Measurements from ENCODE around the gene SLC31A2. TPM values are rescaled to one million over a fixed set of nuclear protein-coding genes. Genes with fewer than 3 reads are reported as not detected.

SLC31A2 gene
- total RNA-seq, 1 experiment from 2014 or later, result 4.7 TPM

DNA sequence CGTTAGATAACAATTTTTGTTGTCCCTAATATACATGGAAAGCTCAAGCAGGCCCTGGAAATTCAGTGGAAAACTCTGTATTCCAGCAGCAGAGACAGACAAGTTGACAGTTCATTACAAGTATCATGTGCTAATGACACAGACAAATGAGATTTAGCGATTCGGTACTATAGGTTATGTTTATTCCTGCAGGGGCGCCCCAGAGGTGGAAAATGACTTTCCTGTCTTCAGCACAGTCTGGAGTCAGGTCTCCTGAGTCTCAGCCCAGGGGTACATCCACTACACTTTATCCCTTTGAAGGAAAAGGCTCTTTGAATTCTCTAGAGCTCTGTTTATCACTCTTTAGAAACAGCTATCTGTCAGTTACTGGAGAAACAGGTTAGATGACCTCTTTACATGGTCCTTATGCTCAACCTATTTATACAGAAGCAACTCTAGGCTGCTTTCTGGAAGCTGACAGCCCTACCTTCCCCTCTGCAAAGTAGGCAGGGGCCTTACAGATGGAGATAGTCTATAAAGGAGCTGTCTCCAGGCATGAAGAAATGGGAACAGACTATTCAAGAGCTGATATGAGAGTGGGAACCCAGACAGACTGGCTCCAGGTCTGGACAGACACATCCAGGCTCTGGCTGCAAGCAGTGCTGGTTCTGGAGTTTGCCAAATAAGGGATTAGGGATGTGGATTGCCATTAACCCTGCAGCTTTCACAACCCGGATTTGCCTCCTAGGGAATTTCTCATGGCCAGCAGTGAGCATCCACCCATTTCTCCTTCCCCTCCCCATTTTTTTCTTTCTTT, 7.2 kb upstream of the SLC31A2 start:
- CTCF ChIA-PET, result no interaction called here
- no TSS peak for BruUV-seq (replicated peaks)
- POLR2A ChIA-PET, result no interaction called here
- Histone ChIP-seq H3K9me3 (ENCODE audit: control insufficient read depth in 1 of 2, insufficient read depth in 1 of 2, low read depth in 1 of 2, low read length in 2 of 2) (no peaks in the 10 kb centered on the region), H3K36me3 (ENCODE audit: control insufficient read depth in 1 of 2, insufficient read depth in 2 of 2, low read length in 2 of 2) (no peaks in the 10 kb centered on the region), H2AFZ (ENCODE audit: low read depth, low read length, poor library complexity, severe bottlenecking) (no peak overlapping the region), H3K79me2 (ENCODE audit: insufficient read depth, low read length) (no peaks in the 10 kb centered on the region), H3K9ac (ENCODE audit: low read length) (no peak overlapping the region), H3K4me1 (ENCODE audit: control insufficient read depth in 1 of 2, insufficient read depth in 2 of 2, low read length in 2 of 2) (no peaks in the 10 kb centered on the region), H3K9me2 (ENCODE audit: insufficient read depth) (no peaks in the 10 kb centered on the region), H4K20me1 (ENCODE audit: insufficient read depth) (no peaks in the 10 kb centered on the region), H3K27me3 (ENCODE audit: insufficient read depth, low read length) (peaks cover 41% of the 10 kb centered on the region), H3K27ac (ENCODE audit: low read depth, low read length) (no peak overlapping the region), H3K4me2 (ENCODE audit: low read length) (no peak overlapping the region), H3K4me3 (replicated peaks in 1 of 2; ENCODE audit: low read depth in 1 of 2, low read length in 2 of 2) (no peak overlapping the region)
- intact Hi-C loops (cut with micrococcal nuclease), result no loop called here
- ATAC-seq (peak; percentile 69), DNase-seq (ENCODE audit: low read depth, low spot score) (no peak)
- TF ChIP-seq, protein P1, sequence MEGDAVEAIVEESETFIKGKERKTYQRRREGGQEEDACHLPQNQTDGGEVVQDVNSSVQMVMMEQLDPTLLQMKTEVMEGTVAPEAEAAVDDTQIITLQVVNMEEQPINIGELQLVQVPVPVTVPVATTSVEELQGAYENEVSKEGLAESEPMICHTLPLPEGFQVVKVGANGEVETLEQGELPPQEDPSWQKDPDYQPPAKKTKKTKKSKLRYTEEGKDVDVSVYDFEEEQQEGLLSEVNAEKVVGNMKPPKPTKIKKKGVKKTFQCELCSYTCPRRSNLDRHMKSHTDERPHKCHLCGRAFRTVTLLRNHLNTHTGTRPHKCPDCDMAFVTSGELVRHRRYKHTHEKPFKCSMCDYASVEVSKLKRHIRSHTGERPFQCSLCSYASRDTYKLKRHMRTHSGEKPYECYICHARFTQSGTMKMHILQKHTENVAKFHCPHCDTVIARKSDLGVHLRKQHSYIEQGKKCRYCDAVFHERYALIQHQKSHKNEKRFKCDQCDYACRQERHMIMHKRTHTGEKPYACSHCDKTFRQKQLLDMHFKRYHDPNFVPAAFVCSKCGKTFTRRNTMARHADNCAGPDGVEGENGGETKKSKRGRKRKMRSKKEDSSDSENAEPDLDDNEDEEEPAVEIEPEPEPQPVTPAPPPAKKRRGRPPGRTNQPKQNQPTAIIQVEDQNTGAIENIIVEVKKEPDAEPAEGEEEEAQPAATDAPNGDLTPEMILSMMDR (IDR thresholded peaks at IDR 0.05 in 2 of 3, conservative IDR thresholded peaks at IDR 0.05 in 1 of 3; ENCODE audit: borderline replicate concordance in 1 of 3, insufficient read depth in 1 of 3, low read depth in 2 of 3, low read length in 2 of 3), result peak in 2 of 3 experiments; percentile 21 to 24; a peak in 1 of 6 replicates
- TF ChIP-seq EZH2 (IDR thresholded peaks at IDR 0.05), result no peak
- TF ChIP-seq, protein P2, sequence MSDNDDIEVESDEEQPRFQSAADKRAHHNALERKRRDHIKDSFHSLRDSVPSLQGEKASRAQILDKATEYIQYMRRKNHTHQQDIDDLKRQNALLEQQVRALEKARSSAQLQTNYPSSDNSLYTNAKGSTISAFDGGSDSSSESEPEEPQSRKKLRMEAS (IDR thresholded peaks at IDR 0.05), result no peak
- RAD21 ChIA-PET (ENCODE audit: low non-redundant PET in 1 of 2, low total read pairs in 2 of 2, uncharacterized antibody in 2 of 2, unreplicated experiment in 2 of 2), result no interaction called here

DNA sequence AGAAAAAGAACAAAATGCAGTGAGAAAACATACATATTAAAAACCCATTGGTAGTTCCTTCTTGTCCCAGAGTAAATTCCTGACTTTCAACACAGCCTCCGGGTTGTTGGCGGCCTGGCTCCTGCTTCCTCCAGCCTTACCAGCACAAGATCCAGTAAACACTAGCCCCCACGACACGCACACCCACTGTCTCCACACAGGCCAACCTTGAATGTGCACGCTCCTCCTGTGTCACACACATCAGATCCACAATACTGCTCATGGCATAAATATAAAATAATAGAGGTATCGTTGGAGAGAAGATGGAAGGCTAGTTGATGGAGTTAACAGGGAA, 2.5 kb upstream of the SLC31A2 start:
- TF ChIP-seq, protein P3, sequence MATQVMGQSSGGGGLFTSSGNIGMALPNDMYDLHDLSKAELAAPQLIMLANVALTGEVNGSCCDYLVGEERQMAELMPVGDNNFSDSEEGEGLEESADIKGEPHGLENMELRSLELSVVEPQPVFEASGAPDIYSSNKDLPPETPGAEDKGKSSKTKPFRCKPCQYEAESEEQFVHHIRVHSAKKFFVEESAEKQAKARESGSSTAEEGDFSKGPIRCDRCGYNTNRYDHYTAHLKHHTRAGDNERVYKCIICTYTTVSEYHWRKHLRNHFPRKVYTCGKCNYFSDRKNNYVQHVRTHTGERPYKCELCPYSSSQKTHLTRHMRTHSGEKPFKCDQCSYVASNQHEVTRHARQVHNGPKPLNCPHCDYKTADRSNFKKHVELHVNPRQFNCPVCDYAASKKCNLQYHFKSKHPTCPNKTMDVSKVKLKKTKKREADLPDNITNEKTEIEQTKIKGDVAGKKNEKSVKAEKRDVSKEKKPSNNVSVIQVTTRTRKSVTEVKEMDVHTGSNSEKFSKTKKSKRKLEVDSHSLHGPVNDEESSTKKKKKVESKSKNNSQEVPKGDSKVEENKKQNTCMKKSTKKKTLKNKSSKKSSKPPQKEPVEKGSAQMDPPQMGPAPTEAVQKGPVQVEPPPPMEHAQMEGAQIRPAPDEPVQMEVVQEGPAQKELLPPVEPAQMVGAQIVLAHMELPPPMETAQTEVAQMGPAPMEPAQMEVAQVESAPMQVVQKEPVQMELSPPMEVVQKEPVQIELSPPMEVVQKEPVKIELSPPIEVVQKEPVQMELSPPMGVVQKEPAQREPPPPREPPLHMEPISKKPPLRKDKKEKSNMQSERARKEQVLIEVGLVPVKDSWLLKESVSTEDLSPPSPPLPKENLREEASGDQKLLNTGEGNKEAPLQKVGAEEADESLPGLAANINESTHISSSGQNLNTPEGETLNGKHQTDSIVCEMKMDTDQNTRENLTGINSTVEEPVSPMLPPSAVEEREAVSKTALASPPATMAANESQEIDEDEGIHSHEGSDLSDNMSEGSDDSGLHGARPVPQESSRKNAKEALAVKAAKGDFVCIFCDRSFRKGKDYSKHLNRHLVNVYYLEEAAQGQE (IDR thresholded peaks at IDR 0.05; ENCODE audit: low read depth), result no peak
- TF ChIP-seq EZH2phosphoT487 (IDR thresholded peaks at IDR 0.05; ENCODE audit: borderline replicate concordance), result no peak
- TF ChIP-seq, protein P4, sequence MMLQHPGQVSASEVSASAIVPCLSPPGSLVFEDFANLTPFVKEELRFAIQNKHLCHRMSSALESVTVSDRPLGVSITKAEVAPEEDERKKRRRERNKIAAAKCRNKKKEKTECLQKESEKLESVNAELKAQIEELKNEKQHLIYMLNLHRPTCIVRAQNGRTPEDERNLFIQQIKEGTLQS (IDR thresholded peaks at IDR 0.05), result no peak
- intact Hi-C loops (cut with micrococcal nuclease), result no loop called here
- Histone ChIP-seq H3K36me3 (ENCODE audit: control insufficient read depth in 1 of 2, insufficient read depth in 2 of 2, low read length in 2 of 2) (no peaks in the 10 kb centered on the region), H3K9ac (ENCODE audit: low read length) (no peak overlapping the region), H3K9me3 (ENCODE audit: control insufficient read depth in 1 of 2, insufficient read depth in 1 of 2, low read depth in 1 of 2, low read length in 2 of 2) (no peaks in the 10 kb centered on the region), H3K27ac (ENCODE audit: low read depth, low read length) (no peak overlapping the region), H4K20me1 (ENCODE audit: insufficient read depth) (no peaks in the 10 kb centered on the region), H3K79me2 (ENCODE audit: insufficient read depth, low read length) (no peaks in the 10 kb centered on the region), H2AFZ (ENCODE audit: low read depth, low read length, poor library complexity, severe bottlenecking) (no peak overlapping the region), H3K9me2 (ENCODE audit: insufficient read depth) (no peaks in the 10 kb centered on the region), H3K4me3 (replicated peaks in 1 of 2; ENCODE audit: low read depth in 1 of 2, low read length in 2 of 2) (no peak overlapping the region), H3K27me3 (ENCODE audit: insufficient read depth, low read length) (peaks cover 25% of the 10 kb centered on the region), H3K4me2 (ENCODE audit: low read length) (no peak overlapping the region), H3K4me1 (ENCODE audit: control insufficient read depth in 1 of 2, insufficient read depth in 2 of 2, low read length in 2 of 2) (peaks cover 11 to 23% of the 10 kb centered on the region in 2 experiments; a peak in 3 of 4 replicates)
- RAD21 ChIA-PET (ENCODE audit: low non-redundant PET in 1 of 2, low total read pairs in 2 of 2, uncharacterized antibody in 2 of 2, unreplicated experiment in 2 of 2), result no interaction called here
- ATAC-seq (no peak), DNase-seq (ENCODE audit: low read depth, low spot score) (no peak)
- POLR2A ChIA-PET, result no interaction called here
- CTCF ChIA-PET, result no interaction called here
- no TSS peak for BruUV-seq (replicated peaks)
